ENCODE results near the gene HLA-DPB1.
"Not testable (repeated sequence)": the region's sequence is repeated elsewhere in the genome, so short reads cannot be mapped to it uniquely, and the experiment has no call there.

Gene HLA-DPB1

GRCh38 chr6:33061987-33062386, 13.8 kb upstream of the HLA-DPB1 start:
- H3K4me3 Mint-ChIP-seq: no peak overlapping the region
- H3K27me3 Mint-ChIP-seq (ENCODE audit: low read depth): peaks cover 11% of the 10 kb centered on the region
- DNase-seq (ENCODE audit: low spot score): no peak
- H3K27ac Mint-ChIP-seq: no peak overlapping the region
- peaks cover 4% of the 10 kb centered on the region for H3K4me1 Mint-ChIP-seq (ENCODE audit: low read depth)
- H3K9me3 Mint-ChIP-seq: no peaks in the 10 kb centered on the region
- peaks cover 9% of the 10 kb centered on the region for H3K36me3 Mint-ChIP-seq (ENCODE audit: low read depth)

DNA sequence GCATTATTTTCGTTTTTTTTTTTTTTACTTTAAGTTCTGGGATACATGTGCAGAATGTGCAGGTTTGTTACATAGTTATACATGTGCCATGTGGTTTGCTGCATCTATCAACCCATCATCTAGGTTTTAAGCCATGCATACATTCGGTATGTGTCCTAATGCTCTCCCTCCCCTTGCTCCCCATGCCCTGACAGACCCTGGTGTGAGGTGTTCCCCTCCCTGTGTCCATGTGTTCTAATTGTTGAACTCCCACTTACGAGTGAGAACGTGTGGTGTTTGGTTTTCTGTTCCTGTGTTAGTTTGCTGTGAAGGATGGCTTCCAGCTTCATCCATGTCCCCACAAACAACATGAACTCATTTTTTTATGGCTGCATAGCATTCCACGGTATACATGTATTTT, 12.4 kb upstream of the HLA-DPB1 start:
- H3K27me3 Mint-ChIP-seq (ENCODE audit: low read depth); H3K27ac Mint-ChIP-seq: not testable (repeated sequence)

DNA sequence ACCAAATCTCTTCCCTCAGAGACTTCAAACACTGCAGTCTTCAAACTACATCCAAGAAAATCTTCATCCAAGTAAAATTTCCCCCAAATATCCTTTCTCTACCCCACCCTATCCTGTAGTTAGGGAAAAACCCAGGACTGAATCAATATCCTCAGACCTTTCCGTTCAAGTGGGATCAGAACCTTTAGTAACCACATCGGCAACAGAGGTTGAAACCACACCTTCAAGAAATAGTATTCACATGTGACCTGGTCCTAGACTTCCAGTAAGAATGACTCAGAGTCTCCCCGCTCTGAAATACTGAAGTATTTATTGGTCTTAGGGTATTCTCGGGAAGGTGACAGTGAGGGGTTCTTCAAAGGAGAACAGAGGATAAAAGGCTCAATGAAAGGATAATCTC, 11.1 kb upstream of the HLA-DPB1 start:
- H3K4me3 Mint-ChIP-seq: no peak overlapping the region
- no peak for DNase-seq (ENCODE audit: low spot score)
- H3K9me3 Mint-ChIP-seq: no peaks in the 10 kb centered on the region
- H3K27ac Mint-ChIP-seq: no peak overlapping the region
- no peaks in the 10 kb centered on the region for H3K27me3 Mint-ChIP-seq (ENCODE audit: low read depth)
- H3K4me1 Mint-ChIP-seq (ENCODE audit: low read depth): peaks cover 5% of the 10 kb centered on the region
- peaks cover 30% of the 10 kb centered on the region for H3K36me3 Mint-ChIP-seq (ENCODE audit: low read depth)

More for the DNA sequence above, 12.4 kb upstream of the HLA-DPB1 start:
- H3K4me1 Mint-ChIP-seq (ENCODE audit: low read depth); H3K9me3 Mint-ChIP-seq; H3K4me3 Mint-ChIP-seq; DNase-seq (ENCODE audit: low spot score): not testable (repeated sequence)
- peaks cover 23% of the 10 kb centered on the region for H3K36me3 Mint-ChIP-seq (ENCODE audit: low read depth)

DNA sequence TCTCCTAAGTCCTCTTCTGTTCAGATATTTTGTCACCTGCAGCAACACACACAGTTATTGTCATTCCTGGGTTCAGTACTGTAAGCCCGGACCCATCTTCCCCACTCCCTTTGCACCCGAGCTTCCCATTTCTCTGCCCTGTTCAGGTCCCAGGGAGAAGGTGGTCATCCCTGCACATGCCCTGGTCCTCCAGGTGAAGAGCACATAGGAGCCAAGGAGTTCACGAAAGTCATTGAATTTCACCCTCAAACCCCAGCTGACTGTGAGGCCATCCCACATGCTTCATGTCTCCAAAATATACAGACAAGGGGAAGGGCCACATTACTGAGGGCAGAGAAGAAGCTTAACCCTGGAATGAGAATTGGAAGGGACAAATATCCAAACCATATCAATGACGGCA, 10.5 kb upstream of the HLA-DPB1 start:
- H3K27ac Mint-ChIP-seq: no peak overlapping the region
- no peak for DNase-seq (ENCODE audit: low spot score)
- H3K4me3 Mint-ChIP-seq: no peak overlapping the region

GRCh38 chr6:33066917-33067521, 8.8 kb upstream of the HLA-DPB1 start:
- Mint-ChIP-seq H3K27me3 (ENCODE audit: low read depth) (no peaks in the 10 kb centered on the region), H3K27ac (no peak overlapping the region), H3K9me3 (no peaks in the 10 kb centered on the region), H3K4me1 (ENCODE audit: low read depth) (peaks cover 15% of the 10 kb centered on the region), H3K36me3 (ENCODE audit: low read depth) (peaks cover 30% of the 10 kb centered on the region), H3K4me3 (no peak overlapping the region)
- no peak for DNase-seq (ENCODE audit: low spot score)

More for the DNA sequence above, 10.5 kb upstream of the HLA-DPB1 start:
- peaks cover 7% of the 10 kb centered on the region for H3K4me1 Mint-ChIP-seq (ENCODE audit: low read depth)
- H3K36me3 Mint-ChIP-seq (ENCODE audit: low read depth): peaks cover 30% of the 10 kb centered on the region
- no peaks in the 10 kb centered on the region for H3K9me3 Mint-ChIP-seq
- H3K27me3 Mint-ChIP-seq (ENCODE audit: low read depth): no peaks in the 10 kb centered on the region

- Mint-ChIP-seq H3K9me3 (no peaks in the 10 kb centered on the region), H3K27me3 (ENCODE audit: low read depth) (no peaks in the 10 kb centered on the region), H3K4me1 (ENCODE audit: low read depth) (peaks cover 29% of the 10 kb centered on the region)
Measured at GRCh38 chr6:33069021-33069738, 6.6 kb upstream of the HLA-DPB1 start.

DNA sequence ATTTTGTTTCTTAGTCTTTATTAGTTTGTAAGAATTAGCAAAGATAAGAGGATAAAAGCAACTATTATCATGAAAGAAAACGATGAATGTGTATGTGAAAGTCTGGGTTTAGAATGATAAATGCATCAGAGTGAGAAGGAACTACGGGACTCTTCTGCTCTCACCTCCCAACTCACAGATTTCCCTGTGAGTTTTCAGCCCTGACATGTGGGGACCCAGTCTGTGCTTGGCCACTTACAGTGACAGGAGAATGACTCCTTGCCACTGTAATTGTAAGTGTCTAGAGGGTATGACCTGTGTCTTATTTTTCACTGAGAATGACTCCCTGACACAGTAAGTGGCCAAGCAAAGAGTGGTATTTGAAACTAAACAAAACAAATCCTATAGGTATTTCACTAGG, 4.9 kb upstream of the HLA-DPB1 start:
- Mint-ChIP-seq H3K4me3 (peak overlapping the region; percentile 94), H3K9me3 (no peaks in the 10 kb centered on the region), H3K27me3 (ENCODE audit: low read depth) (no peaks in the 10 kb centered on the region), H3K27ac (no peak overlapping the region), H3K4me1 (ENCODE audit: low read depth) (peaks cover 36% of the 10 kb centered on the region), H3K36me3 (ENCODE audit: low read depth) (peaks cover 24% of the 10 kb centered on the region)
- no peak for DNase-seq (ENCODE audit: low spot score)

More at GRCh38 chr6:33069021-33069738, 6.6 kb upstream of the HLA-DPB1 start:
- no peak overlapping the region for H3K4me3 Mint-ChIP-seq
- H3K36me3 Mint-ChIP-seq (ENCODE audit: low read depth): peaks cover 30% of the 10 kb centered on the region
- H3K27ac Mint-ChIP-seq: no peak overlapping the region
- no peak for DNase-seq (ENCODE audit: low spot score)

DNA sequence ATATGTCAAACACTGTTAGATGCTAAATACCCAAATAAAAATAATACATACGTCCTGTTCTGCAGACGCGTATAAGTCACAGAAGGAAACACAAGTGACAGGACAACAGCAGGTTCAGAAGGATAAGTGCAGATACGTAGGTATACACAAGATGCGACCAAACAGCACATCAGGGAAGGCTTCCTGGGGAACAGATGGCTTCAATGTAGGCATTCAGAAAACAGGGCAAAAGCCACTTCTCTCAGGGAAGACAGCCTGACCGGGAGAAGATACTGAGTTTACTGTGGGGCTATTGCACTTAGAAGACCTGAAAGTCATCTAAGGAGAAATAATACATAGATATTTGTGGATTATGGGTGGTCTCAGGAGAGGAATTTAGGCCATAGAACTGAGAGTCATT, 4.2 kb upstream of the HLA-DPB1 start:
- H3K4me1 Mint-ChIP-seq (ENCODE audit: low read depth): peaks cover 41% of the 10 kb centered on the region
- no peaks in the 10 kb centered on the region for H3K27me3 Mint-ChIP-seq (ENCODE audit: low read depth)
- DNase-seq (ENCODE audit: low spot score): no peak
- H3K36me3 Mint-ChIP-seq (ENCODE audit: low read depth): peaks cover 22% of the 10 kb centered on the region
- no peak overlapping the region for H3K27ac Mint-ChIP-seq
- no peaks in the 10 kb centered on the region for H3K9me3 Mint-ChIP-seq
- peak overlapping the region; percentile 94 for H3K4me3 Mint-ChIP-seq

GRCh38 chr6:33072508-33073100, 3.2 kb upstream of the HLA-DPB1 start:
- H3K4me3 Mint-ChIP-seq: peak overlapping the region; percentile 94
- H3K27ac Mint-ChIP-seq: peak overlapping the region; percentile 67

DNA sequence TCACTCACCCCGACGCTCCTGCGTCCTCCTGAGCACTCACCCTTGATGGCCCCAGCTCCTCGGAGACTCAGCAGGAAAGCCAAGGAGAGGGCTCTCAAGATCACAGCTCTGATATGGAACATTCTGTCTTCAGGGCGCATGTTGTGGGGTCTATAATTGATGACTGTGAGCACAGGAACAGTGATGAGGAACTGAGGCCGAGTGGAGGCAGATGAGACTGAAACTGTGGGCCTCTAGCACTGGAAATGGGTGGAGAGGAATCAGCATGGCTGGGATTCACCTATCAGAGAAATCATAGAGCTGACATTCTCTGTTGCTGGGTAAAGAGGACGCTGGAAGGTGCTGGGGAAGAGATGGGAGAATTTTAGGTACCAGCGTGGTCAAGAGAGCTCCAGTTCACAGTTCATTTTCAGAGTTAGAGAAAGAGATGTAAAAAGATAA, 2.3 kb upstream of the HLA-DPB1 start, which contains the start of gene HLA-DPA1:
HLA-DPA1 (minus strand) TSS at position 219 of the 441 bp plus-strand sequence.
- H3K4me3 Mint-ChIP-seq: peak within 1 kb of the TSS; percentile 94
- H3K9me3 Mint-ChIP-seq: no peaks in the 10 kb centered on the region
- H3K36me3 Mint-ChIP-seq (ENCODE audit: low read depth): peaks cover 10% of the 10 kb centered on the region
- peaks cover 54% of the 10 kb centered on the region for H3K4me1 Mint-ChIP-seq (ENCODE audit: low read depth)
- DNase-seq (ENCODE audit: low spot score): peak; percentile 61
- peaks cover 3% of the 10 kb centered on the region for H3K27me3 Mint-ChIP-seq (ENCODE audit: low read depth)
- peak within 1 kb of the TSS; percentile 84 for H3K27ac Mint-ChIP-seq

More at GRCh38 chr6:33072508-33073100, 3.2 kb upstream of the HLA-DPB1 start:
- Mint-ChIP-seq H3K4me1 (ENCODE audit: low read depth) (peaks cover 47% of the 10 kb centered on the region), H3K36me3 (ENCODE audit: low read depth) (peaks cover 17% of the 10 kb centered on the region), H3K9me3 (no peaks in the 10 kb centered on the region), H3K27me3 (ENCODE audit: low read depth) (peaks cover under 1% of the 10 kb centered on the region)
- DNase-seq (ENCODE audit: low spot score): no peak

GRCh38 chr6:33075208-33075567, 602 bp upstream of the HLA-DPB1 start:
- Mint-ChIP-seq H3K36me3 (ENCODE audit: low read depth) (peaks cover 3% of the 10 kb centered on the region), H3K27me3 (ENCODE audit: low read depth) (peaks cover 3% of the 10 kb centered on the region), H3K4me3 (peak overlapping the region; percentile 86), H3K27ac (peak overlapping the region; percentile 51), H3K4me1 (ENCODE audit: low read depth) (peaks cover 53% of the 10 kb centered on the region), H3K9me3 (no peaks in the 10 kb centered on the region)
- DNase-seq (ENCODE audit: low spot score): no peak

- DNase-seq (ENCODE audit: low spot score): no peak
- peak overlapping the region; percentile 86 for H3K4me3 Mint-ChIP-seq
- peaks cover 3% of the 10 kb centered on the region for H3K27me3 Mint-ChIP-seq (ENCODE audit: low read depth)
- peaks cover 49% of the 10 kb centered on the region for H3K4me1 Mint-ChIP-seq (ENCODE audit: low read depth)
- H3K9me3 Mint-ChIP-seq: no peaks in the 10 kb centered on the region
- H3K27ac Mint-ChIP-seq: peak overlapping the region; percentile 51
- H3K36me3 Mint-ChIP-seq (ENCODE audit: low read depth): peaks cover 3% of the 10 kb centered on the region
Measured at GRCh38 chr6:33076406-33076934, 680 bp downstream of the HLA-DPB1 start.

- no peak for DNase-seq (ENCODE audit: low spot score)
- peaks cover 3% of the 10 kb centered on the region for H3K36me3 Mint-ChIP-seq (ENCODE audit: low read depth)
- peak overlapping the region; percentile 57 for H3K4me3 Mint-ChIP-seq
- H3K27me3 Mint-ChIP-seq (ENCODE audit: low read depth): peaks cover 3% of the 10 kb centered on the region
- peak overlapping the region; percentile 33 for H3K27ac Mint-ChIP-seq
- H3K4me1 Mint-ChIP-seq (ENCODE audit: low read depth): peaks cover 50% of the 10 kb centered on the region
- no peaks in the 10 kb centered on the region for H3K9me3 Mint-ChIP-seq
Measured at GRCh38 chr6:33077908-33078307, 2.1 kb downstream of the HLA-DPB1 start.

- Mint-ChIP-seq H3K27ac (no peak overlapping the region), H3K4me3 (no peak overlapping the region), H3K9me3 (no peaks in the 10 kb centered on the region), H3K27me3 (ENCODE audit: low read depth) (peaks cover 3% of the 10 kb centered on the region), H3K36me3 (ENCODE audit: low read depth) (peaks cover 3% of the 10 kb centered on the region), H3K4me1 (ENCODE audit: low read depth) (peaks cover 46% of the 10 kb centered on the region)
- DNase-seq (ENCODE audit: low spot score): no peak
Measured at GRCh38 chr6:33078442-33078841, 2.7 kb downstream of the HLA-DPB1 start.
